ENCODE measurements around the gene DNAAF1.

The DNAAF1 gene

DNA sequence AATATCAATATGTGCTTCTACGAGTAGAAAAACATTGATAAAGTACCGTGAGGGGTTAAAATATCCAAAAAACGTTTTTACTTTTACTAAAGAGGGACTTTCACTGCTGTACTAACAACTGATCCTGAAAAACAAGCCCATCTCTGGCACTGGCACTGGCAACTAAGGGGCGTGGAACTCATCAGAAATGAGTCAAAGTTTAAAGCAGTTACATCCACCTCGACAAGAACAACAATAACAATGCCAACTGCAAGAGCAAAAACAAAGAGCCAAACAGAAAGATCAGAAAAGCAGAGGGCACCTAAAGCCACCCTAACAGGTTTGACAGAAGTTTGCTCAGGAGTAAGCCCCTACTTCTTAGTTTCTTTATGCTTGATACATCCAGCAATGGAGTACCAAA lies 41.4 kb upstream of the DNAAF1 start:
- DNase-seq (ENCODE audit: low spot score) (no peak), ATAC-seq (ENCODE audit: low read depth) (peak; percentile 75)
- peaks cover 21% of the 10 kb centered on the region for H3K36me3 ChIP-seq (ENCODE audit: low read depth)
- no peak overlapping the region for H3K27ac ChIP-seq (ENCODE audit: poor library complexity, severe bottlenecking)
- TF ChIP-seq, protein P1, sequence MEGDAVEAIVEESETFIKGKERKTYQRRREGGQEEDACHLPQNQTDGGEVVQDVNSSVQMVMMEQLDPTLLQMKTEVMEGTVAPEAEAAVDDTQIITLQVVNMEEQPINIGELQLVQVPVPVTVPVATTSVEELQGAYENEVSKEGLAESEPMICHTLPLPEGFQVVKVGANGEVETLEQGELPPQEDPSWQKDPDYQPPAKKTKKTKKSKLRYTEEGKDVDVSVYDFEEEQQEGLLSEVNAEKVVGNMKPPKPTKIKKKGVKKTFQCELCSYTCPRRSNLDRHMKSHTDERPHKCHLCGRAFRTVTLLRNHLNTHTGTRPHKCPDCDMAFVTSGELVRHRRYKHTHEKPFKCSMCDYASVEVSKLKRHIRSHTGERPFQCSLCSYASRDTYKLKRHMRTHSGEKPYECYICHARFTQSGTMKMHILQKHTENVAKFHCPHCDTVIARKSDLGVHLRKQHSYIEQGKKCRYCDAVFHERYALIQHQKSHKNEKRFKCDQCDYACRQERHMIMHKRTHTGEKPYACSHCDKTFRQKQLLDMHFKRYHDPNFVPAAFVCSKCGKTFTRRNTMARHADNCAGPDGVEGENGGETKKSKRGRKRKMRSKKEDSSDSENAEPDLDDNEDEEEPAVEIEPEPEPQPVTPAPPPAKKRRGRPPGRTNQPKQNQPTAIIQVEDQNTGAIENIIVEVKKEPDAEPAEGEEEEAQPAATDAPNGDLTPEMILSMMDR (IDR thresholded peaks at IDR 0.05; ENCODE audit: poor library complexity, severe bottlenecking), result no peak
- H3K4me1 ChIP-seq (ENCODE audit: insufficient read depth, poor library complexity, severe bottlenecking), result peaks cover 22% of the 10 kb centered on the region
- H3K4me3 ChIP-seq (ENCODE audit: severe bottlenecking), result no peak overlapping the region
- no peaks in the 10 kb centered on the region for H3K27me3 ChIP-seq (ENCODE audit: insufficient read depth, poor library complexity, severe bottlenecking)
- no peaks in the 10 kb centered on the region for H3K9me3 ChIP-seq (ENCODE audit: severe bottlenecking)

DNA sequence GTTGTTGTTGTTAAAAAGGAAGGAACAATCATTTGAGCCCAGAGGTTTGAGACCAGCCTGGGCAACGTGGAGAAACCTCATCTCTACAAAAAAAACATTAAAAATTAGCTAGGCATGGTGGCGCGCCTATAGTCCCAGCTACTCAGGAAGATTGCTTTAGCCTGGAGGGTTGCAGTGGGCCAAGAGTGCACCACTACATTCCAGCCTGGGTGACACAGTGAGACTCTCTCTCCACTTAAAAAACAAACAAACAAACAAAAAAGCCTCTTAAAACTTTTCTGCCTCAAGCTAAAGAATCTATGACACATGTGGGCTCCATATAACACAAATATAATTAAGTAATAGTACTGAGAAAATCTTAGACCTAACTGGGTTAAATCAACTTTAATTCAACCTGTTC lies 40.9 kb upstream of the DNAAF1 start:
- Histone ChIP-seq H3K27me3 (ENCODE audit: insufficient read depth, poor library complexity, severe bottlenecking) (no peaks in the 10 kb centered on the region), H3K36me3 (ENCODE audit: low read depth) (peaks cover 21% of the 10 kb centered on the region), H3K9me3 (ENCODE audit: severe bottlenecking) (no peaks in the 10 kb centered on the region), H3K27ac (ENCODE audit: poor library complexity, severe bottlenecking) (no peak overlapping the region), H3K4me1 (ENCODE audit: insufficient read depth, poor library complexity, severe bottlenecking) (peaks cover 19% of the 10 kb centered on the region), H3K4me3 (ENCODE audit: severe bottlenecking) (no peak overlapping the region)
- no peak for ATAC-seq (ENCODE audit: low read depth)
- TF ChIP-seq, protein P1 (IDR thresholded peaks at IDR 0.05; ENCODE audit: poor library complexity, severe bottlenecking), result no peak
- no peak for DNase-seq (ENCODE audit: low spot score)

DNA sequence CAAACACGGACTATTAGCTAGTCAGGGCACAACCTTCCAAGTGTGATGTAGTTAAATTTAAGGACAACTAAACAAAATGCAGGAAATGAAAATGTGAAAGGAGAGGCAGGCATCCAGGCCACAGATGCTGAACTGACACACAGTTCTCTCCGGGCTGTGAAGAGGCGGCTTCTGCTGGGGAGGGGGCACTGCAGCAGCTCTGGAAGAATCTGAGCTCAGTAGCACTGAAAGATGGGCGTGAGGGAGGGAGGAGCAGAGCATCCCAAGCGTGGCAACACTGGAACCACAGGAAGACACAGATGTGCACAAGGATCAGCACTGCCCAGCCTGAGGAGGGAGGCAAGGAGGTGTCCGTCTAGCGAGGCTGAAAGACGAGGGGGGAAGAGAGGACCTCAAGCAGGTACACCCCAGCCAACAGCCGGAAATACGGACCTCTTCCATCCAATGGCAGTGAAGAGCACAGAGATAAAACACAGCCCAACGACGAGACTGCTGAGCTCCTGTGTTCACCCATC lies 39.8 kb upstream of the DNAAF1 start:
- H3K4me3 ChIP-seq (ENCODE audit: severe bottlenecking), result no peak overlapping the region
- no peak for DNase-seq (ENCODE audit: low spot score)
- H3K9me3 ChIP-seq (ENCODE audit: severe bottlenecking), result no peaks in the 10 kb centered on the region
- H3K27ac ChIP-seq (ENCODE audit: poor library complexity, severe bottlenecking), result no peak overlapping the region
- TF ChIP-seq, protein P1 (IDR thresholded peaks at IDR 0.05; ENCODE audit: poor library complexity, severe bottlenecking), result no peak
- no peak for ATAC-seq (ENCODE audit: low read depth)
- H3K36me3 ChIP-seq (ENCODE audit: low read depth), result peaks cover 20% of the 10 kb centered on the region
- no peaks in the 10 kb centered on the region for H3K27me3 ChIP-seq (ENCODE audit: insufficient read depth, poor library complexity, severe bottlenecking)
- H3K4me1 ChIP-seq (ENCODE audit: insufficient read depth, poor library complexity, severe bottlenecking), result peaks cover 11% of the 10 kb centered on the region

DNA sequence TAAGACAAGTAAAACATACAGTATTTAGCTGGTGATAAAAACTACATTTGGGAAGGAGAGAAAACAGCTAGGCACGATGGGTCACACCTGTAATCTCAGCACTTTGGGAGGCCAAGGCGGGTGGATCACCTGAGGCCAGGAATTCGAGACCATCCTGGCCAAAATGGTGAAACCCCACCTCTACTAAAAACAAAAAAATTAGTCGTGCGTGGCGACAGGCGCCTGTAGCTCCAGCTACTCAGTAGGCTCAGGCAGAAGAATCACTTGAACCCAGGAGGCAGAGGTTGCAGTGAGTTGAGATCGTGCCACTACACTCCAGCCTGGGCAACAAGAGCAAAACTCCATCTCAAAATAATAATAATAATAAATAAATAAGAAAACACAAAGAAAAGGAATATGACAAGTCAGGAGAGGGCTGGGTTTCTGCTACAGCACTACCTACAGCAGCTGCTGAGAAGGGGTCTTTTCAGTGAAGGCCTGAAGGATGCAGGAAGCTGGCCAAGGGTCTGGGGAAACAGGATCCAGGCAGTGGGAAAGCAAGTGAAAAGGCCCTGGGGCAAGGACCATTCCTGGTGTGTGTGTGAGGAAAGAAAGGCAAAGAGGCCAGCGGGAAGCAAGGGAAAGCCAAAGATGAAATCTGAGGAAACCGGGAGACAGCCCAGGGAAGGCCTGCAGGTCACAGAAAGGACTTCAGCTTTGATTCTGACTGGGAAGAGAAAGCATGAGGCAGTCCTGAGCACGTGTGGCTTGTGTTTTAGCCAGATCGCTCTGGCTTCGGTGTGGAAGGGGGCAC lies 39.0 kb upstream of the DNAAF1 start:
- H3K27me3 ChIP-seq (ENCODE audit: insufficient read depth, poor library complexity, severe bottlenecking), result no peaks in the 10 kb centered on the region
- ATAC-seq (ENCODE audit: low read depth) (no peak), DNase-seq (ENCODE audit: low spot score) (no peak)
- H3K36me3 ChIP-seq (ENCODE audit: low read depth), result peaks cover 18% of the 10 kb centered on the region
- H3K4me1 ChIP-seq (ENCODE audit: insufficient read depth, poor library complexity, severe bottlenecking), result peaks cover 11% of the 10 kb centered on the region
- H3K27ac ChIP-seq (ENCODE audit: poor library complexity, severe bottlenecking), result no peak overlapping the region
- TF ChIP-seq, protein P1 (IDR thresholded peaks at IDR 0.05; ENCODE audit: poor library complexity, severe bottlenecking), result no peak
- no peaks in the 10 kb centered on the region for H3K9me3 ChIP-seq (ENCODE audit: severe bottlenecking)
- H3K4me3 ChIP-seq (ENCODE audit: severe bottlenecking), result no peak overlapping the region

DNA sequence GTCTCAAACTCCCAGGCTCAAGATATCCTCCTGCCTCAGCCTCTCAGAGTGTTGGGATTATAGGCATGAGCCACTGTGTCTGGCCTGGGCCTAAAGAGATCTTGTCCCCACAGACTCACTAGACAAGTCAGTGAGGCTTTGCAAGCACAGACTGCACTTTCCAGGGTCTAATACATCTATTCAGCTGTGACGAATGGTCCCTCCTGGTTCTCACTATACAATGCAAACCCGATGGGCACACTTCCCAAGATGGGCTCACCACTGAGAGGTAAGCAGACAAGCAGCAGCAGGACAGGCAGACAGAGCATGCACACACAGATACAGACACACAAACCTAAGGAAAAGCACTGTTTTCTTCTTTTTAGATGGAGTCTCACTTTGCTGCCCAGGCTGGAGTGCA lies 37.2 kb upstream of the DNAAF1 start:
- Histone ChIP-seq H3K36me3 (ENCODE audit: low read depth) (peaks cover 11% of the 10 kb centered on the region), H3K4me3 (ENCODE audit: severe bottlenecking) (no peak overlapping the region), H3K9me3 (ENCODE audit: severe bottlenecking) (no peaks in the 10 kb centered on the region), H3K4me1 (ENCODE audit: insufficient read depth, poor library complexity, severe bottlenecking) (peaks cover 11% of the 10 kb centered on the region), H3K27ac (ENCODE audit: poor library complexity, severe bottlenecking) (no peak overlapping the region), H3K27me3 (ENCODE audit: insufficient read depth, poor library complexity, severe bottlenecking) (no peaks in the 10 kb centered on the region)
- ATAC-seq (ENCODE audit: low read depth) (no peak), DNase-seq (ENCODE audit: low spot score) (no peak)
- TF ChIP-seq, protein P1 (IDR thresholded peaks at IDR 0.05; ENCODE audit: poor library complexity, severe bottlenecking), result no peak

Measured in RWPE2 (cell line).